ENCODE data around the gene IL19.

DNA sequence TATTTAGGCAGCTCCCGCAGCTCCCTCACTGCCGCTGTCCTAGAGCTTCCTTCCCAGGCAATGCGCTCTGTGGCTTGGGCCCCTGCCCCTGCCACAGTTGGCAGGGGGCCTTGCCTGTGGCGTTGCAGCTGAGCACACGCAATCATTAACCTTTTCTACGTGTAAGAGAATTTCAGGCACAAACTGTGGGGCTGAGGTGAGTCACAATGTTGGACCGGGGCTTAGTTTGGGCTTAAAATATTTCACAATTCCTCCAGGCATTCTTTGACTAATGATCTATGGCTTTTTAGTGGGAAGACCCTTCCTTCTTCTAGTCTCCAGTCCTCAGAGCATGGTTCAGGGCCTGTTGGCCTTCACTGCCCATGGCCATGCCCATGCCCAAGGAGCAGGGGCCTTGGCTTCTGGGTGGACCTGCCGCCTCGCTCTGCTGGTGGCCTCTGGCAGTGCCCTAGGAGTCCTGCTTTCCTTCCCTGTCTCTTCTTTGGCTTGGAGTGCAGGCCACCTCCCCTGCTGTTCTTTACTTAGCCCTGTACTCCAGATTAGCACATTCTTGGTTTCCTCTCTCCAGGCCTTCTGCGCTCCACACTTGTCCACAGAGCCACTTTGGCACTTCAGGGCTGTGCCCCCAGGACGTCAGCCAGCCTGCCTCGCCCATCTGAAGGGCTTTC lies 46.6 kb upstream of the IL19 start:
- TF ChIP-seq, protein P1, sequence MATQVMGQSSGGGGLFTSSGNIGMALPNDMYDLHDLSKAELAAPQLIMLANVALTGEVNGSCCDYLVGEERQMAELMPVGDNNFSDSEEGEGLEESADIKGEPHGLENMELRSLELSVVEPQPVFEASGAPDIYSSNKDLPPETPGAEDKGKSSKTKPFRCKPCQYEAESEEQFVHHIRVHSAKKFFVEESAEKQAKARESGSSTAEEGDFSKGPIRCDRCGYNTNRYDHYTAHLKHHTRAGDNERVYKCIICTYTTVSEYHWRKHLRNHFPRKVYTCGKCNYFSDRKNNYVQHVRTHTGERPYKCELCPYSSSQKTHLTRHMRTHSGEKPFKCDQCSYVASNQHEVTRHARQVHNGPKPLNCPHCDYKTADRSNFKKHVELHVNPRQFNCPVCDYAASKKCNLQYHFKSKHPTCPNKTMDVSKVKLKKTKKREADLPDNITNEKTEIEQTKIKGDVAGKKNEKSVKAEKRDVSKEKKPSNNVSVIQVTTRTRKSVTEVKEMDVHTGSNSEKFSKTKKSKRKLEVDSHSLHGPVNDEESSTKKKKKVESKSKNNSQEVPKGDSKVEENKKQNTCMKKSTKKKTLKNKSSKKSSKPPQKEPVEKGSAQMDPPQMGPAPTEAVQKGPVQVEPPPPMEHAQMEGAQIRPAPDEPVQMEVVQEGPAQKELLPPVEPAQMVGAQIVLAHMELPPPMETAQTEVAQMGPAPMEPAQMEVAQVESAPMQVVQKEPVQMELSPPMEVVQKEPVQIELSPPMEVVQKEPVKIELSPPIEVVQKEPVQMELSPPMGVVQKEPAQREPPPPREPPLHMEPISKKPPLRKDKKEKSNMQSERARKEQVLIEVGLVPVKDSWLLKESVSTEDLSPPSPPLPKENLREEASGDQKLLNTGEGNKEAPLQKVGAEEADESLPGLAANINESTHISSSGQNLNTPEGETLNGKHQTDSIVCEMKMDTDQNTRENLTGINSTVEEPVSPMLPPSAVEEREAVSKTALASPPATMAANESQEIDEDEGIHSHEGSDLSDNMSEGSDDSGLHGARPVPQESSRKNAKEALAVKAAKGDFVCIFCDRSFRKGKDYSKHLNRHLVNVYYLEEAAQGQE (IDR thresholded peaks at IDR 0.05; ENCODE audit: insufficient replicate concordance, low read depth) = no peak
- TF ChIP-seq SPI1 (IDR thresholded peaks at IDR 0.05; ENCODE audit: borderline replicate concordance, low read depth) = no peak
